WI38 (cell line): ENCODE measurements around the gene GULP1.

Source experiments
- H3K4me3 ChIP-seq: 2 replicates; pipeline ENCODE4 v1.5.1; 2011; ENCODE audit warnings: low read depth, mild to moderate bottlenecking, control low read depth, low read length
- TF ChIP-seq, protein P1 (sequence below): IDR thresholded peaks from 2 replicates; pipeline ENCODE4 v1.5.1; 2012; ENCODE audit warnings: low read depth, mild to moderate bottlenecking, control low read depth, low read length

Gene GULP1

DNA sequence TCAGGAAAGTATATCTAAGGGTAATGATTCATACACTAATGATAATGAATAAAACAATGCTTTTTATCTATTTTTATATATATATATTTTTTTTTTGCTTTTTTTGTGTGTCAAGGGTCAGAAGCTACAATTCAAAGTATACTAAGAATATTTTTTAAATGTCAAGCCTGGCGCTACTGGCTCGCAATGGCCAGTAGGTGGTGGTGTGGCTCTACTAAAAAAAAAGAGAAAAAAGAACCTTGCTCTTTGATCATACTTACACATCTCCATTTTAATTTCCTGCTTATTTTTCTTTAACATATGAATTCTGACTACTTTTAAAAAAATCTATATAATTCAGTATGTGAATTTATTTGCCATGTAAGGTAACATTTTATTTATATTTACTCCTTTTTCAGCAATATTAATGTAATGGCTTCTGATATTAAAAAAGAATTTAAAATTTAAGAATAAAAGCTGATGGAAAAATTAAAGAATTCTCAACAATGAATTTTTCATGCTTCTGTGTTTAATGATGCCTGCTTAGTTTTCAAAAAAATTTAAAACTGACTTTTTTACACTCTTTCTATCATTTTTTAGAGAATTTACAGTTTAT is 232.9 kb downstream of the GULP1 start:
- TF ChIP-seq, protein P1, sequence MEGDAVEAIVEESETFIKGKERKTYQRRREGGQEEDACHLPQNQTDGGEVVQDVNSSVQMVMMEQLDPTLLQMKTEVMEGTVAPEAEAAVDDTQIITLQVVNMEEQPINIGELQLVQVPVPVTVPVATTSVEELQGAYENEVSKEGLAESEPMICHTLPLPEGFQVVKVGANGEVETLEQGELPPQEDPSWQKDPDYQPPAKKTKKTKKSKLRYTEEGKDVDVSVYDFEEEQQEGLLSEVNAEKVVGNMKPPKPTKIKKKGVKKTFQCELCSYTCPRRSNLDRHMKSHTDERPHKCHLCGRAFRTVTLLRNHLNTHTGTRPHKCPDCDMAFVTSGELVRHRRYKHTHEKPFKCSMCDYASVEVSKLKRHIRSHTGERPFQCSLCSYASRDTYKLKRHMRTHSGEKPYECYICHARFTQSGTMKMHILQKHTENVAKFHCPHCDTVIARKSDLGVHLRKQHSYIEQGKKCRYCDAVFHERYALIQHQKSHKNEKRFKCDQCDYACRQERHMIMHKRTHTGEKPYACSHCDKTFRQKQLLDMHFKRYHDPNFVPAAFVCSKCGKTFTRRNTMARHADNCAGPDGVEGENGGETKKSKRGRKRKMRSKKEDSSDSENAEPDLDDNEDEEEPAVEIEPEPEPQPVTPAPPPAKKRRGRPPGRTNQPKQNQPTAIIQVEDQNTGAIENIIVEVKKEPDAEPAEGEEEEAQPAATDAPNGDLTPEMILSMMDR, result peak; percentile 42; the same call in 1 of the 2 replicates
- H3K4me3 ChIP-seq, result no peak overlapping the region

DNA sequence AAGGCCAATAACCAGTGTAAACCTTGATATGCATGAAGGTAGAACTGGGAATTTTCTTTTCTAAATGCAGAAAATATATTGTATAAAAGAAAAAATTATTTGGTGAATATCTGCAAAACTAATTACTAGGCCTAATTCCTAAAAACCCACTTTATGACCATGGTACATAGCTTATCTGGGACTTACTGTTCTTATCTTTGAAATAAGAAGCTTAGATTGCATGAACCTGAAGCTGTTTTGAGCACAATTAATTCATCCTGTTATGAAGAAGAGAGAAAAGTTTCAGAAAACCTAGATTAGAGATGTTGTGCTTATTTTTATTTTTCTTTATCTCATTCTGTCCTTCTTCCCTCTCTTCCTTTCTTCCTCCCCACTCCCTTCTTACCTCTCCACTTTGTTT is 235.0 kb downstream of the GULP1 start:
- no peak overlapping the region for H3K4me3 ChIP-seq
- TF ChIP-seq, protein P1, result no peak

DNA sequence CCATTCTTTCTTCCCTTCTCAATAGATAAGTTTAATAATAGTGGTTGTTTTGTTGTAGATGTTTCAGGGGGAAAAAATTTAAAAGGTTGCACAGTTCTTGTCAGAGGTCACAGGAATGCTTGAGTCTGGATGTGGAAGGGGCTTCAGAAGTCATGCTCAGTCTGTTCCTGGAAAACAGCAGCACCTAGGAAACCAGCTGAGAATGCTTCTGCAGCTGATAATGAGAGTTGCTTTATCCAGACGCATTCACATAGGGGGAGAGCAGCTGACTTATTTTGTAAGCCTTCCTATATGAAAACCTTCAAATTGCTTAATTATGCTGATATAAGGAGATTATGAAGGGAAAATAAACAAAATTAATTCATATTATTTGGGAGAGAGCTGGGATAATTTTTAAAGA is 235.5 kb downstream of the GULP1 start:
- TF ChIP-seq, protein P1, result no peak
- H3K4me3 ChIP-seq, result no peak overlapping the region

DNA sequence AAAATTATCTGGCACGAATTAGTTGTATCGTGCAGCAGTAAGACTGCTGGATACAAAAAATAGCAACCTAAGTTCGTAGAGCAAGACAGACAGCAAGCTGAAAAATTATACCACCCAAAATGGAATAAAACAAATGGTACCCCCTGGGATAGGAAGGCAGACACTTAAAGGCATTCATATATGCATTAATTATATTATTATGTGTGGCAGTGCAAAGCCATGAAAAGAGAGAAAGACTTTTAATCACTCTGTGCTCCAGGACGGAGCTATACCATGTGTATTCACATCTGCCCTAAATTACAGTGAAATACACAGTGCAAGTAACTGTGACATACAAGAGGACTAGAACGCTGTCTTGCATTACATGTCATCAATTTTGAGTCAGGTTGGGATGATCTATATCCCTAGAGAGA is 235.9 kb downstream of the GULP1 start:
- TF ChIP-seq, protein P1, result no peak
- no peak overlapping the region for H3K4me3 ChIP-seq

DNA sequence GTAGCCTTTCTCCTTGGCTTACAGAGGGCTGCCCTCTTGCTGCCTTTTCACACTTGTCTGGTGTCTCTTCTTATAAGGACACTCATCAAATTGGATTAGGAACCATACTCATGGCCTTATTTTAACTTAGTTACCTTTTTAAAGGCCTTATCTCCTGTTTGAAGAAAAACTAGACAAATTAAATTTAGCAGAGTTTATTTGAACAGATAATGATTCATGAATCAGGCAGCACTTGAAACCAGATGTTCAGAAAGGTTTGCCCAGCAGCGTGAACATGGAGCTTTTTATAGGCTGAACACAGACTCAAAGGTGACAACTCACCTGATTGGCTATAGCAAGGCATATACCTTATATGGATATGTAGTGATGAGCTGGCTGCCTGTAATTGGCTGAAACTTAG is 238.0 kb downstream of the GULP1 start:
- TF ChIP-seq, protein P1, result no peak
- no peak overlapping the region for H3K4me3 ChIP-seq

DNA sequence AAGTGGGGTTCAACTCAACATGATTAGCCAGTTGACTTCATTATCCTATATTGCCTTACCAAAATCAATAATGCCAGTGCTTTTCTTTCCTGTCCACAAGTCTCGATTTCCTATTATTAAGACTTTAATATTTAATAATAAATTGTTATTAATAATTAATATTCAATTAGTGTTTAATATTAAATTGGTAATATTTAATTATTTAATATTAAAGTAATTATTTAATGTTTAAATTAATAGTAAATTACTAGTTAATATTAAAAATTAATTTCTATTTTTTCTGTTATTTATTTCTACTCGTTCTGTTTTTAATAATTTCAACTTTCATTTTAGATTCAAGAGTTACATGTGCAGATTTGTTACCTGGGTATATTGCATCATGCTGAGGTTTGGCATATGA is 243.2 kb downstream of the GULP1 start:
- H3K4me3 ChIP-seq, result no peak overlapping the region
- TF ChIP-seq, protein P1, result no peak

DNA sequence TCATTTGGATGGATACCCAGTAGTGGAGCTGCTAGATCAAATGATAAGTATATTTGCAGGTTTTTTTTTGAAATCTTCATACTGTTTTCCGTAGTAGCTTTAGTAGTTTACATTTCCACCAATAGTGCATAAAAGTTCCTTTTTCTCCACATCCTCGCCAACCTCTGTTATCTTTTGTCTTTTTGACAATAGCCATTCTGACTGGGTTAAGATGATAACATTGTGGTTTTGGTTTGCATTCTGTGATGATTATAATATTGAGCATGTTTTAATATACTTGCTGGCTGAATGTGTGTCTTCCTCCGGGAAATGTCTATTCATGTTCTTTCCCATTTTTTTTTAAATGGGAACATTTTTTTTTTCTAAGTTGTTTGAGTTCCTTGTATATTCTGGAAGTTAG is 260.0 kb downstream of the GULP1 start:
- TF ChIP-seq, protein P1, result no peak

More for the DNA sequence above, 260.0 kb downstream of the GULP1 start:
- no peak overlapping the region for H3K4me3 ChIP-seq
